HG03108 (cell line): ENCODE results near the gene GRB7.
"Not testable (repeated sequence)": the region's sequence is repeated elsewhere in the genome, so short reads cannot be mapped to it uniquely, and the experiment has no call there.

Experiments
- ATAC-seq: cut with Tn5 transposase; IDR thresholded peaks from one replicate; pipeline ENCODE4 v1.9.1; 2021; ENCODE audit warnings: moderate library complexity; ENCODE audit not compliant: unreplicated experiment

GRB7 gene

GRCh38 chr17:39750131-39751015 is 12.6 kb downstream of the GRB7 start:
- no peak for ATAC-seq

GRCh38 chr17:39751016-39751543 is 13.3 kb downstream of the GRB7 start:
- ATAC-seq = no peak

- ATAC-seq = no peak
These were observed 13.9 kb downstream of the GRB7 start for GRCh38 chr17:39751637-39752036.

- no peak for ATAC-seq
These were observed 14.6 kb downstream of the GRB7 start for GRCh38 chr17:39752241-39752881.

- ATAC-seq = peak; percentile 9
These were observed 15.9 kb downstream of the GRB7 start for GRCh38 chr17:39753514-39754160.

GRCh38 chr17:39754161-39754957 is 16.6 kb downstream of the GRB7 start:
- ATAC-seq = peak; percentile 55

GRCh38 chr17:39754958-39755553 is 17.3 kb downstream of the GRB7 start:
- ATAC-seq = no peak

- ATAC-seq = peak; percentile 24
These were observed 18.0 kb downstream of the GRB7 start for GRCh38 chr17:39755554-39756379.

GRCh38 chr17:39756380-39757079 is 18.8 kb downstream of the GRB7 start:
- ATAC-seq = no peak

GRCh38 chr17:39757176-39757662 is 19.5 kb downstream of the GRB7 start:
- ATAC-seq = no peak

- ATAC-seq = no peak
These were observed 20.5 kb downstream of the GRB7 start for GRCh38 chr17:39757931-39758873.

GRCh38 chr17:39759204-39759603 is 21.5 kb downstream of the GRB7 start:
- no peak for ATAC-seq

- no peak for ATAC-seq
These were observed 24.2 kb downstream of the GRB7 start for GRCh38 chr17:39761861-39762496.

- ATAC-seq = no peak
These were observed 25.5 kb downstream of the GRB7 start for GRCh38 chr17:39763051-39763820.

- ATAC-seq = not testable (repeated sequence)
These were observed 26.4 kb downstream of the GRB7 start for GRCh38 chr17:39764171-39764570.

- ATAC-seq = no peak
These were observed 27.4 kb downstream of the GRB7 start for GRCh38 chr17:39765175-39765574.
